Measurements from ENCODE around the gene KATNIP.

KATNIP gene

DNA sequence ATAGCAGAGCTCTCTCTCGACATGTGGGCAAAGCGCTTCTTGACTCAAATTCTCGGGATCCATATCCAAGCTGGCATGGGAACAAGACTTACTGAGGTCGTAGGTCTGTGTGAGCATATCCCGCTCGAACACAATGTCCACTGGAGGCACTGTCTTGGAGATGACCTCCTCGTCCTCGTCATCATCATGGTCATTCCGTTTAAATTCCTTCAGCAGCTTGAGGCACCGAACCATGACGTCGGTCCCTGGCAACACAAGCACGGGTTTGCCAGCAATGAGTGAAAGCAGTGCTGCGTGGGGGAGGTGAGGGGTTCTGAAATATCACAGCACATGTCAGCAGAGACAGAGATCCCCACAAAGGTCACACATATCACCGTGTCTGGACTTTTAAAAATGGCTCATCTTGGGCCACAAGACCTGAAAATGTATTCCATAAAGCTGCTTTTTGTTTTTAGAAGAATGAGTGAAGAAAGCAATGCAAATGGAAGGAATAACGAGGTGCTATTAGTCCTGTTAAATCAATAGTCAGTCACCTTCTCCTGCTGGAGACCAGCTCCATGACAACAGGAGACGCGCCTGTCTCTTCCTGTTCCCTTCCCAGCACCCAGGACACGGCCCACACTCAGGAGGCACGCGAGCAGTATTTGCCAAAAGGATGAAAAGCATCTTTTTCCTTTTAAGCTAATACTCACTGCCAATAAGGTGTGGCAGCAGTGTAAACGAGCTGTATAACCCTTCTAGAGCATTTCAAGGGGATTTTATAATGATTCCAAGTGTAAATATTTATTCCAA is 38.1 kb upstream of the KATNIP start:
- TF ChIP-seq, protein P1, sequence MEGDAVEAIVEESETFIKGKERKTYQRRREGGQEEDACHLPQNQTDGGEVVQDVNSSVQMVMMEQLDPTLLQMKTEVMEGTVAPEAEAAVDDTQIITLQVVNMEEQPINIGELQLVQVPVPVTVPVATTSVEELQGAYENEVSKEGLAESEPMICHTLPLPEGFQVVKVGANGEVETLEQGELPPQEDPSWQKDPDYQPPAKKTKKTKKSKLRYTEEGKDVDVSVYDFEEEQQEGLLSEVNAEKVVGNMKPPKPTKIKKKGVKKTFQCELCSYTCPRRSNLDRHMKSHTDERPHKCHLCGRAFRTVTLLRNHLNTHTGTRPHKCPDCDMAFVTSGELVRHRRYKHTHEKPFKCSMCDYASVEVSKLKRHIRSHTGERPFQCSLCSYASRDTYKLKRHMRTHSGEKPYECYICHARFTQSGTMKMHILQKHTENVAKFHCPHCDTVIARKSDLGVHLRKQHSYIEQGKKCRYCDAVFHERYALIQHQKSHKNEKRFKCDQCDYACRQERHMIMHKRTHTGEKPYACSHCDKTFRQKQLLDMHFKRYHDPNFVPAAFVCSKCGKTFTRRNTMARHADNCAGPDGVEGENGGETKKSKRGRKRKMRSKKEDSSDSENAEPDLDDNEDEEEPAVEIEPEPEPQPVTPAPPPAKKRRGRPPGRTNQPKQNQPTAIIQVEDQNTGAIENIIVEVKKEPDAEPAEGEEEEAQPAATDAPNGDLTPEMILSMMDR (IDR thresholded peaks at IDR 0.05; ENCODE audit: extremely low read depth, missing control alignments), result no peak

DNA sequence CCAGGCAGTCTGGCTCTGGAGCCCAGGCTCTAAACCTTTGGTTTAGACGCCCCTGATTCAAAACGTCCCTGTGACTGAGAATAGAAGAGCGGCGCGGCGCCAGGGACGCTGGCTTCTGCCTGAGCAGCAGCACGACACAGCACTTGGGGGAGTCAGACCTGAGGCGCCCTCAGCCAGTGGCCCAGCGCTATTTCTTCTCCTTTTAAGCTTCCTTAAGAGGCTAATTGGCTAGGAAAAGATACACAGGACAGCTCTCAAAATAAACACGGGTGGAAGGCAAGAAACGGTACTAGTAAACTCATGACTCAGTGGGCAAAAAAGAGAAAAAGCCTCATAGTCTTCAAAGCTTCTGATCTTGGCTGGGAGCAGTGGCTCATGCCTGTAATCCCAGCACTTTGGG is 35.1 kb upstream of the KATNIP start:
- DNase-seq (ENCODE audit: low spot score), result no peak
- TF ChIP-seq, protein P1 (IDR thresholded peaks at IDR 0.05; ENCODE audit: extremely low read depth, missing control alignments), result no peak

More for the DNA sequence above, 38.1 kb upstream of the KATNIP start:
- DNase-seq (ENCODE audit: low spot score), result no peak

DNA sequence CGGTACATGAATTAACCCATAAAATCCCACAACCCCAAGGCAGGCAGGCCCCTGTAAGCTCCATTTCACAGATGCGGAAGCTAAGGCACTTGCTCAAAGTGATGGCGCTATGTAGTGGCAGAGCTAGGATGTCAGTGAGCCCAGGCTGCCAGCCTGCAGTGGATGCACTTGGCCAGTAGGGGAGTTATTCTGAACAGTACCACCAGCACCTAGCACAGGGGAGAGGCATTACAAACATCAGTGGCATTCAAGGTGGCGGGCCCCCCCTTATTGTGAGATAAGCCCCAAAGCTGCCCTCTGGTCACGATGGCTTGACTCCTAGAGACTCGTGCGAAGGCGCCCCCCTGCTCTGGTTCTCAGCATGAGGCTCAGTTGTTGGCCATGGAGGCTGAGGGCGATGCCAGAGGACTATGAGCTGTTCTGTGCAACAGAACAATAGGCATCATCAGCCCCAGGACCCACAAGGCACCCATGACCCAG is 34.0 kb upstream of the KATNIP start:
- TF ChIP-seq, protein P1 (IDR thresholded peaks at IDR 0.05; ENCODE audit: extremely low read depth, missing control alignments), result peak; percentile 45
- DNase-seq (ENCODE audit: low spot score), result peak; percentile 43

GRCh38 chr16:27516365-27516764 is 33.6 kb upstream of the KATNIP start:
- no peak for DNase-seq (ENCODE audit: low spot score)
- TF ChIP-seq, protein P1 (IDR thresholded peaks at IDR 0.05; ENCODE audit: extremely low read depth, missing control alignments), result no peak

GRCh38 chr16:27517664-27518063 is 32.3 kb upstream of the KATNIP start:
- DNase-seq (ENCODE audit: low spot score), result no peak
- TF ChIP-seq, protein P1 (IDR thresholded peaks at IDR 0.05; ENCODE audit: extremely low read depth, missing control alignments), result no peak

- no peak for DNase-seq (ENCODE audit: low spot score)
- TF ChIP-seq, protein P1 (IDR thresholded peaks at IDR 0.05; ENCODE audit: extremely low read depth, missing control alignments), result no peak
Observed at GRCh38 chr16:27518226-27518625, 31.7 kb upstream of the KATNIP start.

GRCh38 chr16:27520982-27521673 is 28.8 kb upstream of the KATNIP start:
- no peak for DNase-seq (ENCODE audit: low spot score)
- TF ChIP-seq, protein P1 (IDR thresholded peaks at IDR 0.05; ENCODE audit: extremely low read depth, missing control alignments), result no peak
